HEK293 (cell line): ENCODE data around the gene MBD3L4.
A peak's percentile ranks its signal among the peaks of the same experiment; 100 is the strongest.
"Not testable (repeated sequence)": the region's sequence is repeated elsewhere in the genome, so short reads cannot be mapped to it uniquely, and the experiment has no call there.

Experiments
- CTCF ChIA-PET: fragments of 350-600 bp; formaldehyde crosslinking; extraction: SDS; loops from one replicate; lab custom pipeline; 2021; ENCODE audit warnings: antibody characterized with exemption; lab: Yijun Ruan, JAX
- POLR2A ChIA-PET: fragments of 300-600 bp; formaldehyde crosslinking; extraction: SDS; loops from one replicate; lab custom pipeline; 2020; ENCODE audit warnings: antibody characterized with exemption, inconsistent platforms; lab: Yijun Ruan, JAX
- H3K27ac ChIP-seq: fragments of 200-500 bp; sonication (Bioruptor generic); 2 replicates; pipeline ENCODE4 v1.5.1; 2014; ENCODE audit warnings: low read depth, low read length, control low read depth, inconsistent platforms; ENCODE audit errors: extremely low read depth
- H3K36me3 ChIP-seq, 2 experiments: fragments of 200-500 bp in 1 of 2; sonication (Bioruptor generic) in 1 of 2; 1 replicate in 1 of 2; 2 replicates in 1 of 2; pipeline ENCODE4 v1.5.1; 2014 to 2017; ENCODE audit warnings: inconsistent platforms in 2 of 2, low read length in 2 of 2; ENCODE audit not compliant: control insufficient read depth in 2 of 2, insufficient read depth in 1 of 2
- H3K4me1 ChIP-seq: fragments of 200-500 bp; sonication (Bioruptor generic); 2 replicates; pipeline ENCODE4 v1.5.1; 2014; ENCODE audit warnings: mild to moderate bottlenecking, low read length, inconsistent platforms; ENCODE audit not compliant: control insufficient read depth, insufficient read depth
- H3K4me3 ChIP-seq: 2 replicates; pipeline ENCODE4 v1.5.1; 2011; ENCODE audit warnings: low read depth, mild to moderate bottlenecking, control low read depth, low read length, moderate library complexity
- H3K9me3 ChIP-seq: fragments of 200-500 bp; sonication (Bioruptor generic); 2 replicates; pipeline ENCODE4 v1.5.1; 2014; ENCODE audit warnings: low read depth, low read length, inconsistent platforms; ENCODE audit not compliant: control insufficient read depth, insufficient read depth
- GLIS1 ChIP-seq: fragments of 450-650 bp; formaldehyde crosslinking; IDR thresholded peaks from 2 replicates; pipeline ENCODE4 v1.5.1; 2016; ENCODE audit warnings: missing biosample characterization, missing genetic modification characterization
- KLF10 ChIP-seq: fragments of 450-650 bp; IDR thresholded peaks from 2 replicates; pipeline ENCODE4 v1.5.1; 2018; ENCODE audit warnings: missing biosample characterization, mild to moderate bottlenecking, missing genetic modification characterization
- SCRT2 ChIP-seq: fragments of 450-650 bp; formaldehyde crosslinking; IDR thresholded peaks from 2 replicates; pipeline ENCODE4 v1.5.1; 2016; ENCODE audit warnings: missing biosample characterization, missing genetic modification characterization
- SP2 ChIP-seq: fragments of 450-650 bp; formaldehyde crosslinking; IDR thresholded peaks from 2 replicates; pipeline ENCODE4 v1.5.1; 2016; ENCODE audit warnings: missing biosample characterization, missing genetic modification characterization
- ZNF132 ChIP-seq: fragments of 450-650 bp; formaldehyde crosslinking; IDR thresholded peaks from 2 replicates; pipeline ENCODE4 v1.5.1; 2017; ENCODE audit warnings: missing biosample characterization, missing genetic modification characterization, borderline replicate concordance
- ZNF155 ChIP-seq: fragments of 450-650 bp; formaldehyde crosslinking; IDR thresholded peaks from 2 replicates; pipeline ENCODE4 v1.5.1; 2016; ENCODE audit warnings: missing biosample characterization, missing genetic modification characterization
- ZNF157 ChIP-seq: fragments of 450-650 bp; formaldehyde crosslinking; IDR thresholded peaks from 2 replicates; pipeline ENCODE4 v1.5.1; 2016; ENCODE audit warnings: missing biosample characterization, missing genetic modification characterization
- ZNF239 ChIP-seq: fragments of 450-650 bp; formaldehyde crosslinking; IDR thresholded peaks from 2 replicates; pipeline ENCODE4 v1.5.1; 2016; ENCODE audit warnings: missing biosample characterization, missing genetic modification characterization
- ZNF274 ChIP-seq, 2 experiments: fragments of 200-500 bp in 1 of 2; fragments of 450-650 bp in 1 of 2; sonication (Bioruptor generic) in 1 of 2; formaldehyde crosslinking in 1 of 2; IDR thresholded peaks; 2 replicates each; pipeline versions ENCODE4 v1.5.1 to v1.6.1; 2014 to 2016; ENCODE audit warnings: borderline replicate concordance in 1 of 2, inconsistent platforms in 1 of 2, low read length in 1 of 2, missing biosample characterization in 1 of 2, missing genetic modification characterization in 1 of 2
- ZNF423 ChIP-seq: fragments of 450-650 bp; formaldehyde crosslinking; IDR thresholded peaks from 2 replicates; pipeline ENCODE4 v1.5.1; 2016; ENCODE audit warnings: missing biosample characterization, missing genetic modification characterization
- ZNF510 ChIP-seq: fragments of 450-650 bp; formaldehyde crosslinking; IDR thresholded peaks from 2 replicates; pipeline ENCODE4 v1.5.1; 2018; ENCODE audit warnings: mild to moderate bottlenecking, missing genetic modification characterization, missing biosample characterization; ENCODE audit not compliant: insufficient replicate concordance
- ZNF548 ChIP-seq: fragments of 450-650 bp; formaldehyde crosslinking; IDR thresholded peaks from 2 replicates; pipeline ENCODE4 v1.5.1; 2016; ENCODE audit warnings: missing biosample characterization, missing genetic modification characterization
- ZNF585B ChIP-seq: fragments of 450-650 bp; formaldehyde crosslinking; IDR thresholded peaks from 2 replicates; pipeline ENCODE4 v1.5.1; 2016; ENCODE audit warnings: missing biosample characterization, missing genetic modification characterization
- ZNF621 ChIP-seq: fragments of 450-650 bp; formaldehyde crosslinking; IDR thresholded peaks from 2 replicates; pipeline ENCODE4 v1.5.1; 2017; ENCODE audit warnings: missing biosample characterization, missing genetic modification characterization
- TF ChIP-seq, protein P1 (sequence below): fragments of 450-650 bp; formaldehyde crosslinking; optimal IDR thresholded peaks from 2 replicates; pipeline ENCODE3; 2016; ENCODE audit warnings: missing biosample characterization, mild to moderate bottlenecking, missing genetic modification characterization
- TF ChIP-seq, protein P2 (sequence below): fragments of 450-650 bp; formaldehyde crosslinking; IDR thresholded peaks from 2 replicates; pipeline ENCODE4 v1.5.1; 2016; ENCODE audit warnings: missing biosample characterization, missing genetic modification characterization
- TF ChIP-seq, protein P3 (sequence below): fragments of 450-650 bp; formaldehyde crosslinking; IDR thresholded peaks from 2 replicates; pipeline ENCODE4 v1.5.1; 2016; ENCODE audit warnings: missing biosample characterization, missing genetic modification characterization
- TF ChIP-seq, protein P4 (sequence below): fragments of 450-650 bp; formaldehyde crosslinking; conservative IDR thresholded peaks from 2 replicates; pipeline ENCODE4 v1.5.1; 2016; ENCODE audit warnings: low read depth, missing biosample characterization, missing genetic modification characterization
- TF ChIP-seq, protein P5 (sequence below): IDR thresholded peaks from 2 replicates; pipeline ENCODE4 v1.6.1; 2011; ENCODE audit warnings: mild to moderate bottlenecking, low read depth, low read length, borderline replicate concordance

MBD3L4 gene

DNA sequence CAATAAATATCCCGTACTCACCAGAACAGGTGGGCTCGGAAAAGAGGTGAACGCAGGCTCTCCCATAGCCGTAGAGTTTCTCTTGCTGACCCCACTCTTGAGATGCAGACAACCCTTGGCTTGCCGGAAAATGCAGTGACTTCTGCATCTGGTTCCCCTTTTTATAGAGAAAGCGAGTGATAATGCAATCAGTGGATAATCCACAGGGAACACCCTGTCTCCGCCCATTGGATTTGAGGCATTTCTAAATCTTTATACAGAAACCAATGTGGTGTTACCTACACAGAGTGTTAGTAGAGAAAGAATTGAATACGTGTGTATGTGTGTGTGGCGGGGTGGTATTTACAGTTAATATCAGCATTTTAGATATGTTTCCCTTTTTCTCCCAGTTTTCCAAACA is at the start of gene MBD3L4:
MBD3L4 (minus strand) TSS at position 101 of the 400 bp plus-strand sequence; CDS start at position 66, 35 bp downstream.
- CTCF ChIA-PET, H3K4me3 ChIP-seq, H3K9me3 ChIP-seq, H3K27ac ChIP-seq, POLR2A ChIA-PET, H3K4me1 ChIP-seq, H3K36me3 ChIP-seq: not testable (repeated sequence)

DNA sequence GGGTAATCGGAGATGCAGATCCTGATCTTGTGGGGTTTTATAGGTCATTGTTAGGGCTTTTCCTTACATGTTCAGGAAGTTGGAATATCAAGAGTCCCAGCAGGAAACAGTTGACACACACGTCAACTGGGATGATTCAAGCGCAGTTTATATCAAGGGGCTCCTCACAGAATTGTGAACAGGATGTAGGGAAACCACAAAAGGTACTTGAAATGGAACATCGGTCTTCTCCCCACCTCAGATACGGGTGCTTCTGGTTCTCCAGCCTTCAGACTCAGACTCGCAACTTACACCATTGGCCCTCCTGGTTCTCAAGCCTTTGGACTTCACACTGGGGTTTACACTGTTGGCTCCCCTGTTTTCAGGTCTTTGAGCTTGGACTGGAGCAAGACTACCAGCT is 49.0 kb upstream of the MBD3L4 start:
- ChIA-PET CTCF (interaction anchor here (1.0 kb wide), 1 partner anchor 13 kb away, joined by 3 read pairs; no protein-coding TSS in a partner anchor), POLR2A (no interaction called here)
- no peak for TF ChIP-seq GLIS1 (tag by site-specific recombination)
- TF ChIP-seq SP2 (tag by site-specific recombination), result no peak
- no peak for TF ChIP-seq ZNF621
- TF ChIP-seq ZNF239, result no peak
- no peak for TF ChIP-seq ZNF155
- TF ChIP-seq, protein P1, sequence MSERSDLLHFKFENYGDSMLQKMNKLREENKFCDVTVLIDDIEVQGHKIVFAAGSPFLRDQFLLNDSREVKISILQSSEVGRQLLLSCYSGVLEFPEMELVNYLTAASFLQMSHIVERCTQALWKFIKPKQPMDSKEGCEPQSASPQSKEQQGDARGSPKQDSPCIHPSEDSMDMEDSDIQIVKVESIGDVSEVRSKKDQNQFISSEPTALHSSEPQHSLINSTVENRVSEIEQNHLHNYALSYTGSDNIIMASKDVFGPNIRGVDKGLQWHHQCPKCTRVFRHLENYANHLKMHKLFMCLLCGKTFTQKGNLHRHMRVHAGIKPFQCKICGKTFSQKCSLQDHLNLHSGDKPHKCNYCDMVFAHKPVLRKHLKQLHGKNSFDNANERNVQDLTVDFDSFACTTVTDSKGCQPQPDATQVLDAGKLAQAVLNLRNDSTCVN (tag by site-specific recombination), result no peak
- no peak for TF ChIP-seq ZNF548
- TF ChIP-seq KLF10 (tag by site-specific recombination), result no peak
- Histone ChIP-seq H3K9me3 (no peaks in the 10 kb centered on the region), H3K36me3 (peaks cover 0 to 12% of the 10 kb centered on the region in 2 experiments; a peak in 1 of 3 replicates), H3K27ac (no peak overlapping the region), H3K4me3 (no peak overlapping the region), H3K4me1 (no peaks in the 10 kb centered on the region)

DNA sequence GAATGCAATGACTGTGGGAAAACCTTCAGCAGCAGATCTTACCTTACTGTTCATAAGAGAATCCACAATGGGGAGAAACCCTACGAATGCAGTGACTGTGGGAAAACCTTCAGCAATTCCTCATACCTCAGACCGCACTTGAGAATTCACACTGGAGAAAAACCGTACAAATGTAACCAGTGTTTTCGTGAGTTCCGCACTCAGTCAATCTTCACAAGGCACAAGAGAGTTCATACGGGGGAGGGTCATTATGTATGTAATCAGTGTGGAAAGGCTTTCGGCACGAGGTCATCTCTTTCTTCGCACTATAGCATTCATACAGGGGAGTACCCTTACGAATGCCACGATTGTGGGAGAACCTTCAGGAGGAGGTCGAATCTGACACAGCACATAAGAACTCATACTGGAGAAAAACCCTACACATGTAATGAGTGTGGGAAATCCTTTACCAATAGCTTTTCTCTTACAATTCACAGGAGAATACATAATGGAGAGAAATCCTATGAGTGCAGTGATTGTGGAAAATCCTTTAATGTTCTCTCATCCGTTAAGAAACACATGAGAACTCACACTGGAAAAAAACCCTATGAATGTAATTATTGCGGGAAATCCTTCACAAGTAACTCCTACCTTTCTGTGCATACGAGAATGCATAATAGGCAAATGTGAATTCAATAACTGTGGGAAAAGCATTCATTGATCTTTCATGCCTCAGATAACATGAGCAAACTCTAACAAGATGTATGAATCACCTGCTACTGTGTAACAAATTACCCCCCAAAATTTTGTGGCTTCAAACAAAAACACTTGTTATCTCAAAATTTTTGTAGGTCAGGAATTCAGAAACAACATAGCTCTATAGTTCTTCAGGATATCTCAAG is 43.3 kb upstream of the MBD3L4 start:
- ChIA-PET CTCF (interaction anchor here (0.6 kb wide), 1 partner anchor 14 kb away, joined by 4 read pairs; the partner anchor contains the start of gene ZNF557), POLR2A (no interaction called here)
- H3K36me3 ChIP-seq, result peaks cover 14 to 65% of the 10 kb centered on the region in 2 experiments
- no peak overlapping the region for H3K4me3 ChIP-seq
- H3K4me1 ChIP-seq, result no peaks in the 10 kb centered on the region
- no peaks in the 10 kb centered on the region for H3K9me3 ChIP-seq
- H3K27ac ChIP-seq, result no peak overlapping the region
- TF ChIP-seq, protein P2, sequence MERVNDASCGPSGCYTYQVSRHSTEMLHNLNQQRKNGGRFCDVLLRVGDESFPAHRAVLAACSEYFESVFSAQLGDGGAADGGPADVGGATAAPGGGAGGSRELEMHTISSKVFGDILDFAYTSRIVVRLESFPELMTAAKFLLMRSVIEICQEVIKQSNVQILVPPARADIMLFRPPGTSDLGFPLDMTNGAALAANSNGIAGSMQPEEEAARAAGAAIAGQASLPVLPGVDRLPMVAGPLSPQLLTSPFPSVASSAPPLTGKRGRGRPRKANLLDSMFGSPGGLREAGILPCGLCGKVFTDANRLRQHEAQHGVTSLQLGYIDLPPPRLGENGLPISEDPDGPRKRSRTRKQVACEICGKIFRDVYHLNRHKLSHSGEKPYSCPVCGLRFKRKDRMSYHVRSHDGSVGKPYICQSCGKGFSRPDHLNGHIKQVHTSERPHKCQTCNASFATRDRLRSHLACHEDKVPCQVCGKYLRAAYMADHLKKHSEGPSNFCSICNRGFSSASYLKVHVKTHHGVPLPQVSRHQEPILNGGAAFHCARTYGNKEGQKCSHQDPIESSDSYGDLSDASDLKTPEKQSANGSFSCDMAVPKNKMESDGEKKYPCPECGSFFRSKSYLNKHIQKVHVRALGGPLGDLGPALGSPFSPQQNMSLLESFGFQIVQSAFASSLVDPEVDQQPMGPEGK (tag by site-specific recombination), result no peak
- TF ChIP-seq ZNF423 (tag by site-specific recombination) (no peak), ZNF132 (tag by site-specific recombination) (no peak), SCRT2 (tag by site-specific recombination) (no peak), ZNF510 (no peak), ZNF585B (tag by site-specific recombination) (no peak), ZNF157 (tag by site-specific recombination) (no peak), GLIS1 (tag by site-specific recombination) (no peak), ZNF274 (IDR thresholded peaks at IDR 0.05; ENCODE audit: low read length) (no peak), ZNF274 (tag by site-specific recombination; IDR thresholded peaks at IDR 0.05; ENCODE audit: borderline replicate concordance) (peak; percentile 98)
- TF ChIP-seq, protein P3, sequence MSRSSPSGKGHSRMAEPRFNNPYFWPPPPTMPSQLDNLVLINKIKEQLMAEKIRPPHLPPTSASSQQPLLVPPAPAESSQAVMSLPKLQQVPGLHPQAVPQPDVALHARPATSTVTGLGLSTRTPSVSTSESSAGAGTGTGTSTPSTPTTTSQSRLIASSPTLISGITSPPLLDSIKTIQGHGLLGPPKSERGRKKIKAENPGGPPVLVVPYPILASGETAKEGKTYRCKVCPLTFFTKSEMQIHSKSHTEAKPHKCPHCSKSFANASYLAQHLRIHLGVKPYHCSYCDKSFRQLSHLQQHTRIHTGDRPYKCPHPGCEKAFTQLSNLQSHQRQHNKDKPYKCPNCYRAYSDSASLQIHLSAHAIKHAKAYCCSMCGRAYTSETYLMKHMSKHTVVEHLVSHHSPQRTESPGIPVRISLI (tag by site-specific recombination), result no peak
- TF ChIP-seq, protein P4, sequence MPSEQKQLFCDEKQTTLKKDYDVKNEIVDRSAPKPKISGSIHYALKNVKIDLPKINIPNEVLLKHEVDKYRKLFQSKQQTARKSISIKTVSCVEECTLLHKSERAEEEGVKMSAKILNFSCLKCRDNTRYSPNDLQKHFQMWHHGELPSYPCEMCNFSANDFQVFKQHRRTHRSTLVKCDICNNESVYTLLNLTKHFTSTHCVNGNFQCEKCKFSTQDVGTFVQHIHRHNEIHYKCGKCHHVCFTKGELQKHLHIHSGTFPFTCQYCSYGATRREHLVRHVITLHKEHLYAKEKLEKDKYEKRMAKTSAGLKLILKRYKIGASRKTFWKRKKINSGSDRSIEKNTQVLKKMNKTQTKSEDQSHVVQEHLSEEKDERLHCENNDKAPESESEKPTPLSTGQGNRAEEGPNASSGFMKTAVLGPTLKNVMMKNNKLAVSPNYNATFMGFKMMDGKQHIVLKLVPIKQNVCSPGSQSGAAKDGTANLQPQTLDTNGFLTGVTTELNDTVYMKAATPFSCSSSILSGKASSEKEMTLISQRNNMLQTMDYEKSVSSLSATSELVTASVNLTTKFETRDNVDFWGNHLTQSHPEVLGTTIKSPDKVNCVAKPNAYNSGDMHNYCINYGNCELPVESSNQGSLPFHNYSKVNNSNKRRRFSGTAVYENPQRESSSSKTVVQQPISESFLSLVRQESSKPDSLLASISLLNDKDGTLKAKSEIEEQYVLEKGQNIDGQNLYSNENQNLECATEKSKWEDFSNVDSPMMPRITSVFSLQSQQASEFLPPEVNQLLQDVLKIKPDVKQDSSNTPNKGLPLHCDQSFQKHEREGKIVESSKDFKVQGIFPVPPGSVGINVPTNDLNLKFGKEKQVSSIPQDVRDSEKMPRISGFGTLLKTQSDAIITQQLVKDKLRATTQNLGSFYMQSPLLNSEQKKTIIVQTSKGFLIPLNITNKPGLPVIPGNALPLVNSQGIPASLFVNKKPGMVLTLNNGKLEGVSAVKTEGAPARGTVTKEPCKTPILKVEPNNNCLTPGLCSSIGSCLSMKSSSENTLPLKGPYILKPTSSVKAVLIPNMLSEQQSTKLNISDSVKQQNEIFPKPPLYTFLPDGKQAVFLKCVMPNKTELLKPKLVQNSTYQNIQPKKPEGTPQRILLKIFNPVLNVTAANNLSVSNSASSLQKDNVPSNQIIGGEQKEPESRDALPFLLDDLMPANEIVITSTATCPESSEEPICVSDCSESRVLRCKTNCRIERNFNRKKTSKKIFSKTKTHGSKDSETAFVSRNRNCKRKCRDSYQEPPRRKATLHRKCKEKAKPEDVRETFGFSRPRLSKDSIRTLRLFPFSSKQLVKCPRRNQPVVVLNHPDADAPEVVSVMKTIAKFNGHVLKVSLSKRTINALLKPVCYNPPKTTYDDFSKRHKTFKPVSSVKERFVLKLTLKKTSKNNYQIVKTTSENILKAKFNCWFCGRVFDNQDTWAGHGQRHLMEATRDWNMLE, result no peak; the same call in 1 of the 2 replicates
- TF ChIP-seq, protein P5, sequence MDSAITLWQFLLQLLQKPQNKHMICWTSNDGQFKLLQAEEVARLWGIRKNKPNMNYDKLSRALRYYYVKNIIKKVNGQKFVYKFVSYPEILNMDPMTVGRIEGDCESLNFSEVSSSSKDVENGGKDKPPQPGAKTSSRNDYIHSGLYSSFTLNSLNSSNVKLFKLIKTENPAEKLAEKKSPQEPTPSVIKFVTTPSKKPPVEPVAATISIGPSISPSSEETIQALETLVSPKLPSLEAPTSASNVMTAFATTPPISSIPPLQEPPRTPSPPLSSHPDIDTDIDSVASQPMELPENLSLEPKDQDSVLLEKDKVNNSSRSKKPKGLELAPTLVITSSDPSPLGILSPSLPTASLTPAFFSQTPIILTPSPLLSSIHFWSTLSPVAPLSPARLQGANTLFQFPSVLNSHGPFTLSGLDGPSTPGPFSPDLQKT, result no peak
